Retina (tissue), 1 donor: ENCODE measurements around the gene ZC3H12C.
"Not testable (repeated sequence)": the region's sequence is repeated elsewhere in the genome, so short reads cannot be mapped to it uniquely, and the experiment has no call there.

Experiments used
- DNase-seq: peaks from one replicate; pipeline ENCODE4 v3.0.0-alpha.2; 2016

The ZC3H12C gene

GRCh38 chr11:110186456-110186855, 93.3 kb downstream of the ZC3H12C start:
- no peak for DNase-seq

GRCh38 chr11:110186867-110187266, 93.7 kb downstream of the ZC3H12C start:
- no peak for DNase-seq

GRCh38 chr11:110187731-110188130, 94.5 kb downstream of the ZC3H12C start:
- DNase-seq, result no peak

- DNase-seq, result no peak
Observed at GRCh38 chr11:110190885-110191284, 97.7 kb downstream of the ZC3H12C start.

GRCh38 chr11:110192604-110193282, 99.6 kb downstream of the ZC3H12C start:
- not testable (repeated sequence) for DNase-seq

GRCh38 chr11:110194211-110194766, 101.1 kb downstream of the ZC3H12C start:
- not testable (repeated sequence) for DNase-seq

- DNase-seq, result no peak
Observed at GRCh38 chr11:110196241-110196754, 103.1 kb downstream of the ZC3H12C start.

GRCh38 chr11:110196884-110197420, 103.8 kb downstream of the ZC3H12C start:
- DNase-seq, result no peak

GRCh38 chr11:110198031-110198729, 105.0 kb downstream of the ZC3H12C start:
- DNase-seq, result no peak

- DNase-seq, result no peak
Observed at GRCh38 chr11:110199184-110199981, 106.2 kb downstream of the ZC3H12C start.

GRCh38 chr11:110200241-110200640, 107.0 kb downstream of the ZC3H12C start:
- DNase-seq, result no peak

GRCh38 chr11:110200836-110201235, 107.6 kb downstream of the ZC3H12C start:
- DNase-seq, result no peak

- DNase-seq, result no peak
Observed at GRCh38 chr11:110207123-110207522, 113.9 kb downstream of the ZC3H12C start.

GRCh38 chr11:110208678-110209312, 115.6 kb downstream of the ZC3H12C start:
- peak; percentile 34 for DNase-seq

GRCh38 chr11:110209313-110209694, 116.1 kb downstream of the ZC3H12C start:
- not testable (repeated sequence) for DNase-seq

- peak; percentile 37 for DNase-seq
Observed at GRCh38 chr11:110217223-110217877, 124.2 kb downstream of the ZC3H12C start.

- no peak for DNase-seq
Observed at GRCh38 chr11:110217936-110218335, 124.7 kb downstream of the ZC3H12C start.

GRCh38 chr11:110219006-110219785, 126.0 kb downstream of the ZC3H12C start:
- DNase-seq, result no peak
